Neural progenitor cell (in vitro differentiated cells): ENCODE measurements around the gene TRIP4.

Experiments
- CTCF ChIP-seq: fragments of 200-600 bp; sonication (generic); IDR thresholded peaks from 2 replicates; pipeline ENCODE4 v1.5.1; 2017; ENCODE audit warnings: antibody characterized with exemption, mild to moderate bottlenecking
- EZH2 ChIP-seq: fragments of 200-600 bp; sonication (generic); IDR thresholded peaks from 2 replicates; pipeline ENCODE4 v1.6.1; 2017; ENCODE audit warnings: antibody characterized with exemption, mild to moderate bottlenecking, moderate library complexity

- TF ChIP-seq EZH2 (no peak), CTCF (no peak)
These were observed 93.3 kb downstream of the TRIP4 start for GRCh38 chr15:64480891-64481290.
